NCI-H748 treated with DMSO at 0.1 percent for 48 hours (cell line): ENCODE data around the gene PCDHGC5.

Experiments
- DNase-seq: peaks from one replicate; lab custom pipeline; 2025; lab: John Stamatoyannopoulos, UW

PCDHGC5 gene

DNA sequence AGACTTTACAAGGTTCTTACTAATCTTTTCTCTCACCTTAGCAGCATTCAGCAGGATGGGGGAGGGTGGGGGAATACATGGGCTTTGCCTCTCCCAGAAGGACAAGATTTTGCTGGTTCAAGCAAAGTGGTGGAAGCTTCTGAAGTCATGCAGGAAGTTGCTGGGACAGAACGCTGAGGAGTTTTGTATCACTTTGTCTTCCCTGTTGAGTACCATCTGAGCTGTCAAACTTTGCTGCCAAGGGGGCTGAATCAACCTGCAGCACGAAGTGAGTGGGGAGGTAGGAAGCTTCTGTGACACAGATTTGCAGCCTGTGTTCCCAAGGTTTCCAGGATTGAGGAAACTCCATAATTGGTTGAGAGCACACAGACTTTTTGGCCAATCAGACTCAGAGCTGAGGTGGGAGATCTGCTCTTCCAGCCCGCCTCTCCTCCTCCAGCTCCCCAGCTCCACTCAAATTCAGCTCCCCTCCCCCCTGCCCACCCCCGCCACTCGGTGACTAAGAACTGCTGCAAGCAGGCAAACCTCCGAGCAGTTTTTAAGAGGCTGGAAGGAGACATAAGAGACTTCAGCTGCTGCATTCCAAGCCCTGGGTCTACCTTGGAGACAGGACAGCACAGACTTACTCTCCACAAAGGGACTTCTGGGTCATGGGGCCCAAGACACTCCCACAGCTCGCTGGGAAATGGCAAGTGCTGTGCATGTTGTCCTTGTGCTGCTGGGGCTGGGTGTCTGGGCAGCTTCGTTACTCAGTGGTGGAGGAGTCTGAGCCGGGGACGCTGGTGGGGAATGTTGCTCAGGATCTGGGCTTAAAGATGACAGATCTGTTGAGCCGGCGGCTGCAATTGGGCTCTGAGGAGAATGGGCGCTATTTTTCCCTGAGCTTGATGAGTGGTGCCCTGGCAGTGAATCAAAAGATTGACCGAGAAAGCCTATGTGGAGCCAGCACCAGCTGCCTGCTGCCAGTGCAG is at the start of gene PCDHGC5:
PCDHGC5 (plus strand) TSS at position 491 of the 971 bp plus-strand sequence; CDS start at position 651, 160 bp downstream.
- DNase-seq: no peak

DNA sequence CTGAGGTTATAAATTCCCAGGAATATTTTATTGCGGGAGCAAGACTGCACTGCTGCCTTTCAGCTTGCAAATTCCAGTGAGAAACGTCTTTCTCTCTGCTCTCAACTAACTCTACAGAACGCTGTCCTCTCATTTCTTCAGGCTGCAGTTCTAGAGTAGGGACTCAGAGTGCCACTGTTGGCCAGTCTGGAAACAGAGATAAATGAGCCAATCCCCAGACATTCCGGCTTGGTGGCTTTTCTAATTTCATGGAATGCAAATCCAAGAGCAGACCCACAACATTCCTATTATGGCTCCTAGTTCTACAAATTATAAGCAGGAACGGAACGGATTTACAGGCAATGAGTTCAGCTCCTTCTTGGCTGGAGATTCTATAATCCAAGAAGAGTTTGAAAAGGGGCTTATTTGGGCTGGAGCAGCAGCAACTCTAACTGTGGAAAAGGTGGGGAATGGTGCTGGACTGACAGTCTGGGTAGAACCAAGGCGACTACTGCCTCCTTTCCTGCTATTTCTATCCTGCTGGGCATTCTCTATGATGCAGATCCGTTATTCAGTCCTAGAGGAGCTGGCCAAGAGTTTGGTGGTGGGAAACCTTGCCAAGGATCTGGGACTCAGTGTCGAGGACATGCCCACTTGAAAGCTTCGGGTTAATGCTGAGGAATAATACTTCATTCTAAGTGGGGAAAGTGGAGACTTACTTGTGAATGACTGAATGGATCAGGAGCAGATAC is 49.3 kb upstream of the PCDHGC5 start:
- DNase-seq: no peak

DNA sequence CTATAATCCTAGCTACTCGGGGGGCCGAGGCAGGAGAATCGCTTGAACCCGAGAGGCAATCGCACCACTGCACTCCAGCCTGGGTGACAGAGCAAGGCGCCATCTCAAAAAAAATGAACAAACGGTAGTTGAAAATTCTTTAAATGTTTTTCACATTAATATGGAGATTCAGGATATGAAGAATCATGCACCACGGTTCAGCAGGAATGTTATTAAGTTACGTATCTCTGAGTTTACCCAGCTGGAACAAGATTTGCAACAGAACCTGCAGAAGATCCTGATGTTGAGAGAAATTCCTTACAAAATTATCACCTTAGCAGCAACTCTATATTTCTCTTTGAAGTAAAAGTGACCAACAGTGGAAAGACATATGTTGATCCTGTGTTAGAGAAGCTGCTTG is 48.5 kb upstream of the PCDHGC5 start:
- DNase-seq: no peak

DNA sequence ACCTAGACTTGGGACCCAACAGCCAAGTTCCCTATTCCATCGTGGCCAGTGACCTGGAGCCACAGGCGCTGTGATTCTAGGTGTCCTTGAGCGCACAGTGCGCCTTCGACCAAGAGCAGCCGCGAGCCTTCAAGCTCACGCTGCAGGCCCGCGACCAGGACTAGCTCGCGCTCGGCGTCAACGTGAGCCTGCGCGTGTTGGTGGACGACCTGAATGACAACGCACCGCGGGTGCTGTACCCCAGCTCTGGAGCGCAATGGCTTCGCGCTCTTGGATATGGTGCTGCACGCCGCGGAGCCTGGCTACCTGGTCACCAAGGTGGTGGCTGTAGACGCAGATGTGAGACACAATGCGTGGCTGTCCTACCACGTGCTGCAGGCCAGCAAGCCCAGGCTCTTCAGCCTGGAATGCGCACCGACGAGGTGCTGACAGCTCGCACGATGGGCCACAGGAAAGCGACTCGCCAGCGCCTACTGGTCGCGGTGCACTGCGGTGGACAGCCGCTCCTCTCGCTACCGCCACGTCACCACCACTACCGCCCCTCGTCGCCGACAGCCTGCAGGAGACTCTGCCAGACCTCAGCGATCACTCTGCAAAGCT is 47.2 kb upstream of the PCDHGC5 start:
- no peak for DNase-seq

DNA sequence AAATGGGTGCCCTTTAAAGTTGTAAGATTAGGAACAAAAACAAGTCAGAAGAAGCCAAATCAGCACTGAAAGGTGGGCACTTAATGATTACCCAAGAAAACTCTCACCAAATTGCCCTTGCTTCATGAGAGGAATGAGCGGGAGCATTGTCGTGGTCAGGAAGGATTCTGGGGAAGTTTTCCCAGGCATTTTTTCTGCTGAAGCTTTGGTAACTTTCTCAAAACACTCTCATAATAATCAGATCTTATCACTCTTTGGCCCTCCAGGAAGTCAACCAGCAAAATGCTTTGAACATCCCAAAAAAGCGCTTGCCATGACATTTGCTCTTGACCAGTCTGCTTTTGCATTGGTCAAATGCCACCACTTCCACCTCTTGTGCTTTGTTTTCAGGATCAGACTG is 23.5 kb upstream of the PCDHGC5 start:
- DNase-seq: no peak

DNA sequence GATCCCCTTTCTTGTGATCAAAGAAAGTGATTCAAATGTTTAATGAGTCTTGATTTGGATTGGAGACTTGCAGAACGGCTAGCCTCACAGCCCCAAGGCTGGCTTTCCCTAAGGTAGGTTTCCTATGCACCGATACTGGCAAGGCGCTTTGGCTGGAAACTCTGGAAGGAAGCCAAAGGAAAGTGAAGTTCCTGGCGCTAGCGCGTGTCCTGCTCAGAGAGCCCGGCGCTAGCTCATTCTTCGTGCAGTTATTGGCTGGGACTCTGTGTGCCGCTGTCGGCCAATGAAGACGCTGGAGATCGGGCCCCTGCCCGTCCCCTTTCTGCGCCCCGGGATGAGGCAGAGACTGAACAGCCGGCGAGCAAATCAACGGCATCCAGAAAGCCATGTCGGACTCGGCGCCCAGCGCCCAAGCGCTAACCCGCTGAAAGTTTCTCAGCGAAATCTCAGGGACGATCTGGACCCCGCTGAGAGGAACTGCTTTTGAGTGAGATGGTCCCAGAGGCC is 13.2 kb upstream of the PCDHGC5 start, which contains the start of gene PCDHGC3:
PCDHGC3 (plus strand) TSS at position 342 of the 507 bp plus-strand sequence; CDS start at position 493, 151 bp downstream.
- DNase-seq: peak; percentile 44

DNA sequence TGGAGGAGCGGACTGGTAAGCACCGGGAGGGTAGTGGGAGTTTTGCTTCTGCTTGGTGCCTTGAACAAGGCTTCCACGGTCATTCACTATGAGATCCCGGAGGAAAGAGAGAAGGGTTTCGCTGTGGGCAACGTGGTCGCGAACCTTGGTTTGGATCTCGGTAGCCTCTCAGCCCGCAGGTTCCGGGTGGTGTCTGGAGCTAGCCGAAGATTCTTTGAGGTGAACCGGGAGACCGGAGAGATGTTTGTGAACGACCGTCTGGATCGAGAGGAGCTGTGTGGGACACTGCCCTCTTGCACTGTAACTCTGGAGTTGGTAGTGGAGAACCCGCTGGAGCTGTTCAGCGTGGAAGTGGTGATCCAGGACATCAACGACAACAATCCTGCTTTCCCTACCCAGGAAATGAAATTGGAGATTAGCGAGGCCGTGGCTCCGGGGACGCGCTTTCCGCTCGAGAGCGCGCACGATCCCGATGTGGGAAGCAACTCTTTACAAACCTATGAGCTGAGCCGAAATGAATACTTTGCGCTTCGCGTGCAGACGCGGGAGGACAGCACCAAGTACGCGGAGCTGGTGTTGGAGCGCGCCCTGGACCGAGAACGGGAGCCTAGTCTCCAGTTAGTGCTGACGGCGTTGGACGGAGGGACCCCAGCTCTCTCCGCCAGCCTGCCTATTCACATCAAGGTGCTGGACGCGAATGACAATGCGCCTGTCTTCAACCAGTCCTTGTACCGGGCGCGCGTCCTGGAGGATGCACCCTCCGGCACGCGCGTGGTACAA is 12.6 kb upstream of the PCDHGC5 start:
- no peak for DNase-seq

DNA sequence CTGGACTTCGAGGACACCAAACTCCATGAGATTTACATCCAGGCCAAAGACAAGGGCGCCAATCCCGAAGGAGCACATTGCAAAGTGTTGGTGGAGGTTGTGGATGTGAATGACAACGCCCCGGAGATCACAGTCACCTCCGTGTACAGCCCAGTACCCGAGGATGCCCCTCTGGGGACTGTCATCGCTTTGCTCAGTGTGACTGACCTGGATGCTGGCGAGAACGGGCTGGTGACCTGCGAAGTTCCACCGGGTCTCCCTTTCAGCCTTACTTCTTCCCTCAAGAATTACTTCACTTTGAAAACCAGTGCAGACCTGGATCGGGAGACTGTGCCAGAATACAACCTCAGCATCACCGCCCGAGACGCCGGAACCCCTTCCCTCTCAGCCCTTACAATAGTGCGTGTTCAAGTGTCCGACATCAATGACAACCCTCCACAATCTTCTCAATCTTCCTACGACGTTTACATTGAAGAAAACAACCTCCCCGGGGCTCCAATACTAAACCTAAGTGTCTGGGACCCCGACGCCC is 11.8 kb upstream of the PCDHGC5 start:
- DNase-seq: no peak

DNA sequence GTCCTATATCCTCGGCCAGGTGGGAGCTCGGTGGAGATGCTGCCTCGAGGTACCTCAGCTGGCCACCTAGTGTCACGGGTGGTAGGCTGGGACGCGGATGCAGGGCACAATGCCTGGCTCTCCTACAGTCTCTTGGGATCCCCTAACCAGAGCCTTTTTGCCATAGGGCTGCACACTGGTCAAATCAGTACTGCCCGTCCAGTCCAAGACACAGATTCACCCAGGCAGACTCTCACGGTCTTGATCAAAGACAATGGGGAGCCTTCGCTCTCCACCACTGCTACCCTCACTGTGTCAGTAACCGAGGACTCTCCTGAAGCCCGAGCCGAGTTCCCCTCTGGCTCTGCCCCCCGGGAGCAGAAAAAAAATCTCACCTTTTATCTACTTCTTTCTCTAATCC is 11.1 kb upstream of the PCDHGC5 start:
- no peak for DNase-seq

DNA sequence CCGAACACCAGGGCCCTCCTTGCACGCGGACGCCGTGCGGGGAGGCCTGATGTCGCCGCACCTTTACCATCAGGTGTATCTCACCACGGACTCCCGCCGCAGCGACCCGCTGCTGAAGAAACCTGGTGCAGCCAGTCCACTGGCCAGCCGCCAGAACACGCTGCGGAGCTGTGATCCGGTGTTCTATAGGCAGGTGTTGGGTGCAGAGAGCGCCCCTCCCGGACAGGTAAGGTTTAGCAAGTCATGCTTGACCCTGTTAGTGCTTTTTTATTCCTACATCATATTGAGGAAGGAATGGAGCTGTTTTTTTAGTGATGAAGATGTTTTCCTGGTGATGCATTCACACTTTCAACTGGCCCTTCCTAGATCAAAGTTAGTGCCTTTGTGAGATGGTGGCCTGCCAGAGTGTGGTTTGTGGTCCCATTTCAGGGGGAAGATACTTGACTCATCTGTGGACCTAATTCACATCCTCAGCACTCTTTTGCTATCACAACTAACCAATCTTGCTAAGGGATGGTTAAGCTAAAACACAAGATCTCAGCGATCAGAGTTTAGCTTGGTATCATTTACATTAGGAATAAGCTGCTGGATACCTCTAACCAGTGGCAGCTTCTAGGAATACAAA is 10.4 kb upstream of the PCDHGC5 start:
- no peak for DNase-seq

DNA sequence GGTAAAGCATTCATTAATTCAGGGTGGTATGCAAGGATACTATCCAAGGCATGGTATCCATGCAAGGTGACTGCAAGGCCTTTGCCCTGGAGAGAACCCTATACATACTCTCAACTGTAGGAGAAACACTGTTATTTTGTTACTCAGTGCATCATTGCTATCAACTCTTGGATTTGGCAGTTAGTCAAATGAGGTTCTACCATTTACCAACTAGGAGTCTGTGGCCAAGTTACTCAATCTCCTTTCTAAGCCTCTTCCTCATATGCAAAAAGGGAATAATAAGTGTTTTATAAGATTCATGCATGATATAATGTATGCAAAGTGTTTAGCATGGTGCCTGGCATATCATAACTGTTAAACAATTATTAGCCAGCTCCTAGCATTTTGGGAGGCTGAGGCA is 9.1 kb upstream of the PCDHGC5 start:
- DNase-seq: no peak

DNA sequence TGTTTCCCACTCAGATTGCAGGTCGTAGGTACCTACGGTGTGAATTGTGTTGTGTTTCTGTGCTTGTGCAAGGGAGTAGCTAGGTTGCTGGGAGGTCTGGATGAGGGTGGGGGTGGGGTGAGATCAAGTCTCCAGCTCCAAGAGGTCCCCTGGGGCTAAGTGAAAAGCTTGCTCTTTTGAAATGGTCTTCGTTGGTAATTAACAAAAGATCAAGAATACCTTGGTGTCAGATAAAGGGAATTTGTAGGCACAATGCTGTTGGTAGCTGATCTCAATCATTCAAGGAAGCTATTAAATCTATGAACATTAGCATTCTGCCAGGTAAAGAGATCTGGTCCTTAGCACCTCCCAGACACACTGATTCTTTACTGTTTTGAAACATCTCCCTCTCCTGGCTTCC is 5.0 kb upstream of the PCDHGC5 start:
- DNase-seq: no peak

DNA sequence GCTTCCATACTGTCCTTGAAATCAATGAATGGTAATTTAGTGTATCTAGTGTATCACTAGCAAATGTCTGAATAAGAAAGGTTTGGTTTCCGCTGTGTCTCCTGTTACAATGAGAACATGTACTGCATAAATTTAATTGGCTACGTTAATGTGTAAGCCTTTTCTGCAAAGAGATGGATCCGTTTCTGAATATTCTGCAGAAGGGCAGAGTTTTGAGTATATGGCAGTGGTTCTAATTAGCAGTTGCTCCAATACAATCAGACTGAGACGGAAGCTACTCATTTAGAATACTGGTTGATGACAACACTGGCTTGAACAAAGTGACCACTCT is 4.6 kb upstream of the PCDHGC5 start:
- DNase-seq: no peak

DNA sequence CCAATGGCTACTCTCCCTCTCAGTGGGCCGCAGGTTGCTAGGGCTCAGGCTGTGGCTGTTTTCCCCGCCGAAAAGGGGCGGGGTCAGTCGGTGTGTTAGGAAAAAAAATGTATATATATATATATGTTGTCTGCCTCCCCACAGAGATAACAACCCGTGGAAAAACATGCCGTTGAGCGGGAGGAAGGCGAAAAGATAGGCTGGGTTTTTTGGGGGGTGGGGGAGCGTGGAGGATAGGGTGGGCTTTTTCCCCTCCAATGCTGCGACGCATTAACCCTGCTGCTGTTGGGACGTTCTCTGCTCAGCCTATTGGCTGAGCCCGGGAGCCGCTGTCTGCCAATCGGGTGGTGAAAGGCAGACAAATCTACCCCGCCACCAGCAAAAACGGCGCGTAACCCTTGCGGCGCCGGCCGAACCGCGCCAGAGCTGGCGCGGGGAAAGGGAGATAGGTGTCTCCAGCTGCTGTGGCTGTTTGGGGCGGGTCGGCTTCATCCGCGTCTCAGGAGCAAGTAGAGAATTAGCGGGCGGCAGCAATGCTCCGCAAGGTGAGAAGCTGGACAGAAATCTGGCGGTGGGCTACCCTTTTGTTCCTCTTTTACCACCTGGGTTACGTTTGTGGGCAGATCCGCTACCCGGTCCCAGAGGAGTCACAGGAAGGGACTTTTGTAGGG is 4.1 kb upstream of the PCDHGC5 start, which contains the start of gene PCDHGC4:
PCDHGC4 (plus strand) TSS at position 390 of the 671 bp plus-strand sequence; CDS start at position 534, 144 bp downstream.
- DNase-seq: no peak

DNA sequence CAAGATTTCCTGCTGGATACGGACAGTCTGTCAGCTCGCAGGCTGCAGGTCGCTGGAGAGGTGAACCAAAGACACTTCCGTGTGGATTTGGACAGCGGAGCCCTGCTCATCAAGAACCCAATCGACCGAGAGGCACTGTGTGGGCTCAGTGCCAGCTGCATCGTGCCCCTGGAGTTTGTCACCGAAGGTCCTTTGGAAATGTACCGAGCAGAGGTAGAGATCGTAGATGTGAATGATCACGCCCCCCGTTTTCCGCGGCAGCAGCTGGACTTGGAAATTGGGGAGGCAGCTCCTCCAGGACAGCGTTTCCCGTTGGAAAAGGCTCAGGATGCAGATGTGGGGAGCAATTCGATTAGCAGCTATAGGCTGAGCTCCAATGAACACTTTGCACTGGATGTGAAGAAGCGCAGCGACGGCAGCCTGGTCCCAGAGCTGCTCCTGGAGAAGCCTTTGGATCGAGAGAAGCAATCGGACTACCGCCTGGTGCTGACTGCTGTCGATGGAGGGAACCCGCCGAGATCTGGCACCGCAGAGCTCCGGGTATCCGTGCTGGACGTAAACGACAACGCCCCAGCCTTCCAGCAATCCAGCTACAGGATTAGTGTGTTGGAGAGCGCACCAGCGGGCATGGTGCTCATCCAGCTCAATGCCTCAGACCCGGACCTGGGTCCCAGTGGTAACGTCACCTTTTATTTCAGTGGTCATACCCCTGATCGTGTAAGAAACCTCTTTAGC is 3.4 kb upstream of the PCDHGC5 start:
- no peak for DNase-seq

DNA sequence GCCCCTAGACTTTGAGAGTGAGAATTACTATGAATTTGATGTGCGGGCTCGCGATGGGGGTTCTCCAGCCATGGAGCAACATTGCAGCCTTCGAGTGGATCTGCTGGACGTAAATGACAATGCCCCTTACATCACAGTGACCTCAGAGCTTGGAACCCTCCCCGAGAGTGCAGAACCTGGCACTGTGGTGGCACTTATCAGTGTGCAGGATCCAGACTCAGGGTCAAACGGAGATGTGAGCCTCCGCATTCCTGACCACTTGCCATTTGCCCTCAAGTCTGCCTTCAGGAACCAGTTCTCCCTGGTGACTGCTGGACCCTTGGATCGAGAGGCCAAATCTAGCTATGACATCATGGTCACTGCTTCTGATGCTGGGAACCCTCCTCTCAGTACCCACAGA is 2.8 kb upstream of the PCDHGC5 start:
- no peak for DNase-seq

DNA sequence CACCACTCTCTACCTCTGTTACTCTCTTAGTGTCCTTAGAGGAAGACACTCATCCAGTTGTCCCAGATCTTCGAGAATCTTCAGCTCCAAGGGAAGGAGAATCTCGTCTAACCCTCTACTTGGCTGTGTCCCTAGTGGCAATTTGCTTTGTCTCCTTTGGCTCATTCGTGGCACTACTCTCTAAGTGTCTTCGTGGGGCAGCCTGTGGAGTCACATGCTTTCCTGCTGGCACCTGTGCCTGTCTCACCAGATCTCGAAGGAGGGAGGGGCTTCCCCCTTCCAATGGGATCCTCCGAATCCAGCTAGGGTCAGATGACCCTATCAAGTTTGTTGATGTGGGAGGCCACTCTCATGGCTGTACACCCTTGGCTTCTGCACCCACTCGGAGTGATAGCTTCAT is 1.8 kb upstream of the PCDHGC5 start:
- no peak for DNase-seq

DNA sequence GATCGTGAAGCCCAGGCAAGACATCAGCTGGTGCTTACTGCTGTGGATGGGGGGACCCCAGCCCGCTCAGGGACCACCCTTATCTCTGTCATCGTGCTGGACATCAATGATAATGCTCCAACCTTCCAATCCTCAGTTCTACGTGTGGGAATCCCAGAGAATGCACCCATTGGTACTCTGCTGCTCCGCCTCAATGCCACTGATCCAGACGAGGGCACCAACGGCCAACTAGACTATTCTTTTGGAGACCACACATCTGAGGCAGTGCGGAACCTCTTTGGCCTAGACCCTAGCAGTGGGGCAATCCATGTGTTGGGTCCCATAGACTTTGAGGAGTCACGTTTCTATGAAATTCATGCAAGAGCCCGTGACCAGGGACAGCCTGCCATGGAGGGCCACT is 960 bp downstream of the PCDHGC5 start:
- no peak for DNase-seq

DNA sequence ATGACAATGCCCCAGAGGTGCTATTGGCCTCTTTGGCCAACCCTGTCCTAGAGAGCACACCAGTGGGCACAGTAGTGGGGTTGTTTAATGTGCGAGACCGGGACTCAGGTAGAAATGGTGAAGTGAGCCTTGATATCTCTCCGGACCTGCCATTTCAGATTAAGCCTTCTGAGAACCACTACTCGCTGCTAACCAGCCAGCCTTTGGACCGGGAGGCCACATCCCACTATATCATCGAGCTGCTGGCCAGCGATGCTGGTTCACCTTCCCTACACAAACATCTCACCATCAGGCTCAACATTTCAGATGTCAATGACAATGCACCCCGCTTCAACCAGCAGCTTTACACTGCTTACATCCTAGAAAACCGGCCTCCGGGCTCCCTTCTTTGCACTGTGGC is 1.4 kb downstream of the PCDHGC5 start:
- DNase-seq: no peak

DNA sequence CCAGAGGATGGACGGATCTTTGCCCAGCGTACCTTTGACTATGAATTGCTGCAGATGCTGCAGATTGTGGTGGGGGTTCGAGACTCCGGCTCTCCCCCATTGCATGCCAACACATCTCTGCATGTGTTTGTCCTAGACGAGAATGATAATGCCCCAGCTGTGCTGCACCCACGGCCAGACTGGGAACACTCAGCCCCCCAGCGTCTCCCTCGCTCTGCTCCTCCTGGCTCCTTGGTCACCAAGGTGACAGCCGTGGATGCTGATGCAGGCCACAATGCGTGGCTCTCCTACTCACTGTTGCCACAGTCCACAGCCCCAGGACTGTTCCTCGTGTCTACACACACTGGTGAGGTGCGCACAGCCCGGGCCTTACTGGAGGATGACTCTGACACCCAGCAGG is 1.9 kb downstream of the PCDHGC5 start:
- no peak for DNase-seq
